Thyroid gland (tissue), 4 donors: ENCODE data around the gene LPIN3.

Experiments used
- CTCF ChIP-seq, 6 experiments: fragments of 200-600 bp in 3 of 6; fragments of 450-650 bp in 3 of 6; sonication (generic) in 3 of 6; IDR thresholded peaks; one replicate each; pipeline ENCODE4 v1.5.1; 2016 to 2019; ENCODE audit warnings: antibody characterized with exemption in 6 of 6, mild to moderate bottlenecking in 2 of 6, inconsistent platforms in 1 of 6, moderate library complexity in 1 of 6
- POLR2A ChIP-seq, 2 donors: fragments of 450-650 bp; IDR thresholded peaks; one replicate each; pipeline ENCODE4 v1.6.1; 2017; ENCODE audit warnings: antibody characterized with exemption in 2 of 2, mild to moderate bottlenecking in 2 of 2, moderate library complexity in 1 of 2

GRCh38 chr20:41340327-41341055 is at the start of gene LPIN3:
- TF ChIP-seq CTCF (IDR thresholded peaks at IDR 0.05) (peak in 4 of 6 experiments; percentile 7 to 48 (median 14)), POLR2A (IDR thresholded peaks at IDR 0.05) (peak in 1 of 2 donors; percentile 83)
